Heart left ventricle (tissue), 16 donors: ENCODE results near the gene ACAA2. TPM values are rescaled to one million over a fixed set of nuclear protein-coding genes. Genes with fewer than 3 reads are reported as not detected.

Experiments
- ATAC-seq, 4 donors: fragments of 200-7000 bp; cut with Tn5 transposase; one replicate each; pipeline ENCODE4 v1.9.1; 2020 to 2022; ENCODE audit warnings: moderate library complexity in 4 of 4, mild to moderate bottlenecking in 3 of 4, moderate number of reproducible peaks in 1 of 4
- DNase-seq, 5 donors: peaks; one replicate each; pipeline ENCODE4 v3.0.0-alpha.2; 2020
- H3K27ac ChIP-seq, 12 donors: fragments of 200-600 bp; sonication (generic) in 4 of 12; one replicate each; pipeline versions ENCODE4 v1.5.0 to v1.8.0; 2016 to 2022; ENCODE audit warnings: mild to moderate bottlenecking in 2 of 12
- H3K27me3 ChIP-seq, 9 donors: fragments of 200-600 bp; sonication (generic) in 2 of 9; one replicate each; pipeline versions ENCODE4 v1.5.1 to v1.8.0; 2016 to 2022; ENCODE audit warnings: mild to moderate bottlenecking in 3 of 9
- H3K36me3 ChIP-seq, 9 donors: fragments of 200-600 bp; sonication (generic) in 2 of 9; one replicate each; pipeline versions ENCODE4 v1.5.0 to v1.8.0; 2018 to 2022; ENCODE audit warnings: mild to moderate bottlenecking in 2 of 9
- H3K4me1 ChIP-seq, 12 donors: fragments of 200-600 bp; sonication (generic) in 4 of 12; one replicate each; pipeline versions ENCODE4 v1.5.0 to v1.8.0; 2016 to 2022; ENCODE audit warnings: mild to moderate bottlenecking in 3 of 12
- H3K4me3 ChIP-seq, 12 donors: fragments of 200-600 bp; sonication (generic) in 4 of 12; one replicate each; pipeline versions ENCODE4 v1.5.0 to v1.8.0; 2017 to 2022; ENCODE audit warnings: mild to moderate bottlenecking in 9 of 12, moderate library complexity in 4 of 12
- H3K9me3 ChIP-seq, 12 donors: fragments of 200-600 bp; sonication (generic) in 4 of 12; one replicate each; pipeline versions ENCODE4 v1.5.0 to v1.8.0; 2016 to 2022; ENCODE audit warnings: mild to moderate bottlenecking in 1 of 12
- CTCF ChIP-seq, 12 donors: fragments of 200-600 bp; sonication (generic) in 4 of 12; IDR thresholded peaks; one replicate each; pipeline versions ENCODE4 v1.5.0 to v1.8.0; 2018 to 2022; ENCODE audit warnings: antibody characterized with exemption in 12 of 12, mild to moderate bottlenecking in 5 of 12
- POLR2A ChIP-seq, 2 donors: fragments of 450-650 bp; IDR thresholded peaks; one replicate each; pipeline ENCODE4 v1.6.1; 2017; ENCODE audit warnings: antibody characterized with exemption in 2 of 2, mild to moderate bottlenecking in 2 of 2, moderate library complexity in 2 of 2
- WGBS, 4 donors: extraction: QIAGEN DNeasy Blood & Tissue Kit in 2 of 4; methylation state at CpG; one replicate each; pipeline versions ENCODE4 v1.1.5 to v1.1.7; 2013 to 2018; 5-methylcytosine and 5-hydroxymethylcytosine counted together
- intact Hi-C, 10 donors: fragments of 100-400 bp; cut with DNase I; formaldehyde crosslinking; loops; one replicate each; pipeline versions ENCODE4 v1.11.1 to v1.14.2; 2022
- long read RNA-seq, 3 donors: library from polyadenylated mRNA; unstranded; transcript quantifications; one replicate each; pipeline ENCODE4 v2.0.0, GENCODE V29; 2020 to 2021
- polyA plus RNA-seq, 2 donors: library from polyadenylated mRNA; stranded (reverse); fragments of 200-250 nt; gene quantifications; one replicate each; pipeline ENCODE4 v1.2.3, GENCODE V29; 2013
- total RNA-seq, 9 donors: library from RNA; depleted of rRNA in 2 of 9; stranded (reverse); fragments of >200 nt in 2 of 9; fragmentation: NEBNext Ultra II Directional in 3 of 9; extraction: Animal tissue kit (Norgen Biotek cat#: 25700) in 3 of 9; gene quantifications; one replicate each; pipeline versions ENCODE4 v1.1.0 to v1.2.4, GENCODE V29; 2016 to 2023
- donor health status: ischemic (EF 13 %, LVEDD 7.1; RV severe dilation, severe dysfunction).
- donor health status: healthy with polysubstance abuse.
- donor health status: DM: no; HTN: yes; CAD: no.
- donor health status: DM: no; HTN: no; CAD: no.
- donor health status: ischemic (EF 25% LVEDD 6.9; RV normal size, moderate dysfunction).
- donor health status: ischemic (EF 25% LVEDD 5.7; RV mildly dilated, moderate dysfunction).
- donor health status: healthy.
- donor health status: DM: yes; HTN: yes; CAD: no.
- donor health status: ischemic (EF 35%, LVEDD 5.7; RV mildly dilated, moderate dysfunction).
- donor health status: nonischemic (EF 11% LVEDD 7.7; RV severe dilation, severe dysfunction).
- donor health status: DM: yes; HTN: yes; CAD: no.
- donor health status: PGD.
- donor health status: ischemic (EF 29% LVEDD 5.4; RV normal size, mild dysfunction).
- donor health status: nonischemic (EF 23%, LVEDD 6.1; RV moderate dilation, normal function).

The ACAA2 gene
- 100 to 1,000 TPM; 165 to 379 (median 261) TPM for total RNA-seq
- polyA plus RNA-seq: 100 to 1,000 TPM; 129 to 147 TPM
- long read RNA-seq, donor 1, transcript ACAA2-201 (10 exons, 3,350 nt): major isoform, 266 of 300 reads
- long read RNA-seq, donor 1, partial matches to known transcripts: 14 of 300 reads
- long read RNA-seq, donor 1, other reads (novel, unspliced or antisense): 18 of 300 reads
- long read RNA-seq, donor 2, transcript ACAA2-205 (10 exons, 1,657 nt): minor isoform, 8 of 906 reads
- long read RNA-seq, donor 2, transcript ACAA2-201 (10 exons, 3,350 nt): major isoform, 815 of 906 reads
- long read RNA-seq, donor 2, partial matches to known transcripts: 29 of 906 reads
- long read RNA-seq, donor 2, other reads (novel, unspliced or antisense): 54 of 906 reads
- long read RNA-seq, donor 3, transcript ACAA2-201 (10 exons, 3,350 nt): major isoform, 118 of 138 reads
- long read RNA-seq, donor 3, partial matches to known transcripts: 12 of 138 reads
- long read RNA-seq, donor 3, other reads (novel, unspliced or antisense): 8 of 138 reads

GRCh38 chr18:49813319-49814146 lies at the start of gene ACAA2:
Gene ACAA2, minus strand, starts transcription at chr18:49813533. Its CDS starts 49 bp downstream, at chr18:49813484.
- 0 to 1% (median 0%) methylated on average over 53 to 74 of the region's 74 CpGs for WGBS, 4 donors
- H3K4me1 ChIP-seq: peaks cover 0 to 28% (median 15%) of the 10 kb centered on the region in 12 donors
- intact Hi-C loops: loop anchor here in 2 of 10 donors (5.0 to 10.0 kb wide), 3 partner anchors 319 to 474 kb away; partner anchors contain the start of genes CXXC1 (in 1 of the 2), MBD1 (in 1 of the 2) and RPL17 (in 1 of the 2)
- H3K9me3 ChIP-seq: peaks cover 0 to 15% (median 7%) of the 10 kb centered on the region in 12 donors
- peak within 1 kb of the TSS; percentile 82 to 100 (median 97) for H3K27ac ChIP-seq
- DNase-seq (peak; percentile 91 to 95 (median 91)), ATAC-seq (peak; percentile 92 to 97 (median 95))
- no peaks in the 10 kb centered on the region for H3K27me3 ChIP-seq
- peak within 1 kb of the TSS; percentile 71 to 96 (median 86) for H3K4me3 ChIP-seq
- peak; percentile 25 to 73 for TF ChIP-seq POLR2A (IDR thresholded peaks at IDR 0.05)
- TF ChIP-seq CTCF (IDR thresholded peaks at IDR 0.05): no peak
- H3K36me3 ChIP-seq: no peaks in the 10 kb centered on the region

- DNase-seq (no peak), ATAC-seq (no peak)
- peaks cover 0 to 5% (median 0%) of the 10 kb centered on the region in 12 donors for H3K4me1 ChIP-seq
- no peak overlapping the region for H3K4me3 ChIP-seq
- intact Hi-C loops: loop anchor here in 2 of 10 donors (5.0 kb wide), 2 partner anchors 494 to 1186 kb away; no protein-coding TSS in a partner anchor
- no peak overlapping the region for H3K27ac ChIP-seq
- H3K36me3 ChIP-seq: no peaks in the 10 kb centered on the region
- 79 to 86% (median 85%) methylated on average over 13 of the region's 13 CpGs for WGBS, 4 donors
- H3K27me3 ChIP-seq: peaks cover 0 to 5% (median 0%) of the 10 kb centered on the region in 9 donors
- TF ChIP-seq POLR2A (IDR thresholded peaks at IDR 0.05): no peak
- TF ChIP-seq CTCF (IDR thresholded peaks at IDR 0.05): no peak
- H3K9me3 ChIP-seq: no peaks in the 10 kb centered on the region
Observed at GRCh38 chr18:49862656-49863385, 49.5 kb upstream of the ACAA2 start.

GRCh38 chr18:49861659-49862058 lies 48.3 kb upstream of the ACAA2 start:
- intact Hi-C loops: loop anchor here in 3 of 10 donors (2.0 to 5.0 kb wide), 4 partner anchors 301 to 1184 kb away; no protein-coding TSS in a partner anchor
- Histone ChIP-seq H3K27ac (no peak overlapping the region), H3K4me1 (peaks cover 0 to 5% (median 0%) of the 10 kb centered on the region in 12 donors), H3K9me3 (no peaks in the 10 kb centered on the region), H3K36me3 (no peaks in the 10 kb centered on the region), H3K27me3 (peaks cover 0 to 5% (median 0%) of the 10 kb centered on the region in 9 donors), H3K4me3 (no peak overlapping the region)
- TF ChIP-seq POLR2A (IDR thresholded peaks at IDR 0.05) (no peak), CTCF (IDR thresholded peaks at IDR 0.05) (peak in 6 of 12 donors; percentile 19 to 44 (median 28))
- ATAC-seq: no peak
- WGBS, 4 donors: 66 to 85% (median 70%) methylated on average over 3 of the region's 3 CpGs
- DNase-seq: no peak
